Urinary bladder (tissue), 4 donors: ENCODE measurements around the gene LRRC8B. TPM values are rescaled to one million over a fixed set of nuclear protein-coding genes. Genes with fewer than 3 reads are reported as not detected.

ENCODE experiments used
- DNase-seq: peaks from one replicate; pipeline ENCODE4 v3.0.0-alpha.2; 2015; ENCODE audit errors: extremely low spot score
- H3K27ac ChIP-seq: one replicate; pipeline ENCODE4 v1.5.1; 2013; ENCODE audit warnings: low read depth, mild to moderate bottlenecking, moderate library complexity
- H3K36me3 ChIP-seq: one replicate; pipeline ENCODE4 v1.6.1; 2013; ENCODE audit warnings: mild to moderate bottlenecking, moderate library complexity; ENCODE audit not compliant: insufficient read depth
- H3K4me1 ChIP-seq: one replicate; pipeline ENCODE4 v1.6.1; 2013; ENCODE audit warnings: mild to moderate bottlenecking, moderate library complexity; ENCODE audit not compliant: insufficient read depth
- H3K4me3 ChIP-seq: one replicate; pipeline ENCODE4 v1.5.1; 2013; ENCODE audit warnings: low read depth, low read length
- WGBS: extraction: QIAGEN DNeasy Blood & Tissue Kit; methylation state at CpG from one replicate; pipeline ENCODE4 v1.1.7; 2013; 5-methylcytosine and 5-hydroxymethylcytosine counted together
- polyA plus RNA-seq: library from polyadenylated mRNA; stranded (reverse); fragments of 200-250 nt; gene quantifications from one replicate; pipeline ENCODE4 v1.2.3, GENCODE V29; 2013
- total RNA-seq: library from RNA; depleted of rRNA; stranded (reverse); fragments of >200 nt; gene quantifications from one replicate; pipeline ENCODE4 v1.2.3, GENCODE V29; 2014
- donor health status: healthy with polysubstance abuse.
- donor health status: healthy.

Gene LRRC8B
- total and polyA plus RNA-seq, 2 donors, result 1.8 to 7.0 TPM

- no peak for DNase-seq
- Histone ChIP-seq H3K27ac (no peak overlapping the region), H3K4me3 (no peak overlapping the region)
These were observed 115.8 kb downstream of the LRRC8B start for GRCh38 chr1:89640440-89640839.

DNA sequence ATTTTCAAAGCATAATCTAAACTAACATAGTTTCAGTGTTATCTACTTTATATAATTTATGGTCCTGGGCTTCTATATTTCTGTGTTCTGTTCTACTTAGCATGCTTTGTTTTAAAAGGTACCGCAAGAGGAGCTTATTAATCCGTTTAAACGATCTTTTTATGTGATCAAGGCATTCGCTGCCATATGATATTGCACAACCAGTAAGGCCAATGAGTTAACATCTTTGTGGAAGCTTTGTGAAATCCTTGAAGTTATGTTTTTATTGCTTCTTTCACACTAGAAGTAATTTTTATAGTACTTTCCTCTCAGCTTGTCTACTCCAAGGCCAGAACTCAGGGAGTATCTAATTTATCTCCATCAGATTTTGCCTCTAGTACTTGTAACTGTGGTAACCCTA, 117.2 kb downstream of the LRRC8B start:
- Histone ChIP-seq H3K36me3 (no peaks in the 10 kb centered on the region), H3K4me1 (no peaks in the 10 kb centered on the region)
- WGBS, result 52% methylated on average over 4 of the region's 4 CpGs

More at GRCh38 chr1:89640440-89640839, 115.8 kb downstream of the LRRC8B start:
- Histone ChIP-seq H3K36me3 (no peaks in the 10 kb centered on the region), H3K4me1 (no peaks in the 10 kb centered on the region)

GRCh38 chr1:89643577-89643976, 118.9 kb downstream of the LRRC8B start:
- Histone ChIP-seq H3K27ac (no peak overlapping the region), H3K36me3 (no peaks in the 10 kb centered on the region), H3K4me3 (no peak overlapping the region), H3K4me1 (no peaks in the 10 kb centered on the region)
- 82% methylated on average over 2 of the region's 2 CpGs for WGBS
- no peak for DNase-seq

More for the DNA sequence above, 117.2 kb downstream of the LRRC8B start:
- no peak for DNase-seq
- Histone ChIP-seq H3K4me3 (no peak overlapping the region), H3K27ac (no peak overlapping the region)

DNA sequence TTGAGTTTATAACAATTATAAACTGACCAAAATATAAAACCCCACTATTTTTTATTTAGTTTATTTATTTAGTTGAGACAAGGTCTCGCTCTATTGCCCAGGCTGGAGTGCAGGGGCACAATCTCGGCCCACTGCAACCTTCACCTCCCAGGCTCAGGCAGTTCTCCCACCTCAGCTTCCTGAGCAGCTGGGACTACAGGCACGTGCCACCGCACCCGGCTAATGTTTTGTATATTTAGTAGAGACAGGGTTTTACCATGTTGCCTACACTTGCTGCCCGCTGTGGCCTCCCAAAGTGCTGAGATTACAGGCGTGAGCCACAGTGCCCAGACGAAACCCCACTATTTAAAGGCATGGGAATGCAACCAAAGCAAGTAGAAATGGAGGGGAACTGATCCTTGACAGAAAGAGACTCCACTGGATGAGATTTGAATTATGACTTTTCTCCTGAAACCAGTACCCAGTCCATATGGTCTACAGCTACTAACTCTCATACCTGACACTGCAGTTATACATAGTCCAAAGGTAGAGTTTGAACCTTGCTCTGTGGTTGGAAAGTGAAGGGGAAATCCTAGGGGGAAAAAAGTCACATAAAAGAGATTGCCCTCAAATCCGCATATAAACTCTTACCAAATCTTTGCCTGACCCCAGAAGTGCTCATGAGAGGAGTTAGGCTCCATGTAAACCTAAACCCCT, 119.6 kb downstream of the LRRC8B start:
- Histone ChIP-seq H3K27ac (no peak overlapping the region), H3K4me1 (no peaks in the 10 kb centered on the region), H3K36me3 (no peaks in the 10 kb centered on the region), H3K4me3 (no peak overlapping the region)
- no peak for DNase-seq
- 75% methylated on average over 9 of the region's 9 CpGs for WGBS

GRCh38 chr1:89646259-89646658, 121.6 kb downstream of the LRRC8B start:
- no peak for DNase-seq
- H3K4me3 ChIP-seq, result no peak overlapping the region
- whole genome bisulfite sequencing, result 53% methylated on average over 1 of the region's 1 CpG
- H3K4me1 ChIP-seq, result no peaks in the 10 kb centered on the region
- H3K36me3 ChIP-seq, result no peaks in the 10 kb centered on the region
- H3K27ac ChIP-seq, result no peak overlapping the region

Other genes starting within 250 kb of the LRRC8B start
- 1.6 TPM for gene GBP6, start 160.8 kb upstream of the LRRC8B start, total RNA-seq
- gene GBP6, start 160.8 kb upstream of the LRRC8B start, polyA plus RNA-seq, result not detected
- 12.3 TPM for gene LRRC8C, start 108.3 kb downstream of the LRRC8B start, total RNA-seq
- 4.2 TPM for gene LRRC8C, start 108.3 kb downstream of the LRRC8B start, polyA plus RNA-seq